Stomach smooth muscle (tissue), 2 donors: ENCODE data around the gene SYTL2.
"Not testable (repeated sequence)": the region's sequence is repeated elsewhere in the genome, so short reads cannot be mapped to it uniquely, and the experiment has no call there.

Experiments
- H3K27ac ChIP-seq: one replicate; pipeline ENCODE4 v1.7.0; 2013; ENCODE audit warnings: mild to moderate bottlenecking, low read length, inconsistent platforms
- H3K27me3 ChIP-seq, 2 donors: one replicate each; pipeline ENCODE4 v1.7.0; 2013; ENCODE audit warnings: low read length in 2 of 2; ENCODE audit not compliant: insufficient read depth in 2 of 2, control insufficient read depth in 1 of 2
- H3K36me3 ChIP-seq, 2 donors: one replicate each; pipeline ENCODE4 v1.7.0; 2013; ENCODE audit warnings: low read length in 2 of 2; ENCODE audit not compliant: control insufficient read depth in 2 of 2, insufficient read depth in 2 of 2
- H3K4me1 ChIP-seq: one replicate; pipeline ENCODE4 v1.7.0; 2013; ENCODE audit warnings: low read length; ENCODE audit not compliant: control insufficient read depth, insufficient read depth
- H3K4me3 ChIP-seq, 2 donors: one replicate each; pipeline ENCODE4 v1.7.0; 2013; ENCODE audit warnings: low read length in 2 of 2
- H3K9ac ChIP-seq, 2 donors: one replicate each; pipeline ENCODE4 v1.7.0; 2013; ENCODE audit warnings: low read length in 2 of 2, mild to moderate bottlenecking in 1 of 2
- H3K9me3 ChIP-seq, 2 donors: one replicate each; pipeline ENCODE4 v1.7.0; 2013; ENCODE audit warnings: low read length in 2 of 2; ENCODE audit not compliant: control insufficient read depth in 2 of 2
- donor health status: healthy.
- donor health status: Pancreatic carcinoma.

SYTL2 gene, protein sequence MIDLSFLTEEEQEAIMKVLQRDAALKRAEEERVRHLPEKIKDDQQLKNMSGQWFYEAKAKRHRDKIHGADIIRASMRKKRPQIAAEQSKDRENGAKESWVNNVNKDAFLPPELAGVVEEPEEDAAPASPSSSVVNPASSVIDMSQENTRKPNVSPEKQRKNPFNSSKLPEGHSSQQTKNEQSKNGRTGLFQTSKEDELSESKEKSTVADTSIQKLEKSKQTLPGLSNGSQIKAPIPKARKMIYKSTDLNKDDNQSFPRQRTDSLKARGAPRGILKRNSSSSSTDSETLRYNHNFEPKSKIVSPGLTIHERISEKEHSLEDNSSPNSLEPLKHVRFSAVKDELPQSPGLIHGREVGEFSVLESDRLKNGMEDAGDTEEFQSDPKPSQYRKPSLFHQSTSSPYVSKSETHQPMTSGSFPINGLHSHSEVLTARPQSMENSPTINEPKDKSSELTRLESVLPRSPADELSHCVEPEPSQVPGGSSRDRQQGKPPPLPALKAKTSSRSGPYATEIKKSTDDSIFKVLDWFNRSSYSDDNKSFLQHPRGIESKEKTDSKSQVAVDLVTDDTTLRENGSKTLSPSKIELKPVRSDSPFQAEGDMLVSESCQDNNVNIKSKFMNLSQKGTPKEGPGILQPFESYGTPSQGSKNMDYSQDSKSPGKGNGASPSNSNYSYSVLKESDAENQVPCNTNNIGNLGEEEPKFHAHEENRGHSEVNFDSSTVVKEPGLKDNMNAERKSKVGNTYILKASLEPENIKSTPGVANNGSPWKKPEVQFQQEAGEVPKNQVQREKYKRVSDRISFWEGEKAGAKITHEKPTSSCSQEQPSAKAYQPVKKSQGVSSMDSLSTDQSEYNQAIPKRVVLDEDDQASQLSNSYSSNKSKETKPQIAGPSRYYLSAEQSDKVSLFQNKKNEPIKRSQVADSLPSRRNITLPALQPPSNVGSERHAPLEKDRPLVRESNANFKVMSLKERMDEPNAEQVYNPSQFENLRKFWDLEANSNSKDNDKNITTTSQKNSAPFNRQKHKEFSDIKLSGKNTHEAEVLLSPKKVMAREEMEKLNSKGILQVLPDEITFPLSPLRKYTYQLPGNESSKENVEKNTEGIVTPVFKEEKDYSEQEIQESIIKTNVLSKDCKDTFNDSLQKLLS (N-terminal part only)

DNA sequence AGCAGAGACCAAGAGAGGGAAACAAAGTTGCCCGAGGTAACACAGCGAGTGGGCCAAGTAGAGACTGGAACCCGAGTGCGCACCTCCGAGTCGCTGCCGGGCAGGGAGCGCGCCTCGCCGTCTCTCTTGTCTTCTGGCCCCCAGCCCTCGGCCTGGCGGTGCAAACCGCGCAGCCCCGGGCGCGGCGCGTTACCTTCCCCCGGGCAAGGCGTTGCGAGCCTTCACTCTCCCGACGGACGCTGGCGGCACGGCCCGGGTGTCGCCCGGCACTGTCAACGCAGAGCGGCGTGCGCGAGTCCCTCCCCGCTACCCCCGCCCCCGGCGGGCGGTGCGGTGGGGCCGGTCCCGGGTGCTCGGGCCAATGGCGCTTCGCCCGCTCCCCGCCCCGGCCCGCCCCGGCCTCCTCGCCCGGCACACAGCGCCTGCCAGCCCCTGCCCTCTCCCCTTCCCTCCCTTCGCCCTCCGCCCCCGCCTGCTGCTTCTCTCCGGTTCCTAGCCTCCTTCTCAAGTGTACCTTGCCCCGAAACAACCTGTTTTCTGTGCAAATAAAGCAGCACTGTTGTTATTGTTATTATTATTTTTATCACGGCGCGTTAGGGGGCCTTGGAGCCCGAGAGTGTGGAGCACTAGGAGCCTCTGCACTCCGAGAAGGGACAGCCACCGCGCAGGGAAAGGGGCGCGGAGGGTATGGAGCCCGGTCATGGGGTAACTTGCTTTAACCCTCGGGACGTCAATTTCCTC is at the start of gene SYTL2:
Gene SYTL2, minus strand, starts transcription at position 271 of the 741 bp plus-strand sequence. CDS start 53,416 bp downstream, outside the sequence.
- Histone ChIP-seq H3K9me3 (no peaks in the 10 kb centered on the region), H3K9ac (peak within 1 kb of the TSS; percentile 69 to 72), H3K27me3 (no peaks in the 10 kb centered on the region), H3K4me1 (peaks cover 12% of the 10 kb centered on the region), H3K27ac (no peak within 1 kb of the TSS), H3K4me3 (peak within 1 kb of the TSS; percentile 79 to 93), H3K36me3 (no peaks in the 10 kb centered on the region)

DNA sequence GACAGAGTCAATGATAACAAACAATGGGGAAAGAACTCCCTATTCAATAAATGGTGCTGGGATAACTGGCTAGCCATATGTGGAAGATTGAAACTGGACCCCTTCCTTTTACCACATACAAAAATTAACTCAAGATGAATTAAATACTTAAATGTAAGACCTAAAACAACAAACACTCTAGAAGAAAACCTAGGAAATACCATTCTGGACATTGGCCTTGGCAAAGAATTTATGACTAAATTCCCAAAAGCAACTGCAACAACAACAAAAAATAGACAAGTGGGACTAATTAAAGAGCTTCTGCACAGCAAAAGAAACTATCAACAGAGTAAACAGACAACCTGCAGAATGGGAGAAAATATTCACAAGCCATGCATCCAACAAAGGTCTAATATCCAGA is 48.6 kb upstream of the SYTL2 start:
- not testable (repeated sequence) for H3K36me3 ChIP-seq, H3K4me1 ChIP-seq, H3K9ac ChIP-seq, H3K27ac ChIP-seq, H3K9me3 ChIP-seq, H3K4me3 ChIP-seq, H3K27me3 ChIP-seq

DNA sequence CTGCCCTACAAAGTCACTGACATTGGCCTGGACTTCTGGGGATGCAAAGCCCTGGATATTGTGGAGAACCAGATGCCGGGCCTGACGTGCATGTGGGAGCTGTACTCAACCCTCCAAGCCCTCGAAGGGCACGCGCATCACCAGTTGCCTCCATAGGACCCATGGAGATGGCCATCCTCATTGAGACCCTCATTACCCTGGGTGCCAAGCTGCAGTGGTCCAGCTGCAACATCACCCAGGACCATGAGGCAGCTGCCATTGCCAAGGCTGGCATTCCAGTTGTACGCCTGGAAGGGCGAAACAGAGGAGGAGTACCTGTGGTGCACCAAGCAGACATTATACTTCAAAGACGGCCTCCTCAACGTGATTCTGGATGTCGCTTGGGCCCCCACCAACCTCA is 46.2 kb upstream of the SYTL2 start:
- H3K27me3 ChIP-seq, result no peaks in the 10 kb centered on the region
- H3K9me3 ChIP-seq, result no peaks in the 10 kb centered on the region
- H3K9ac ChIP-seq, result no peak overlapping the region
- no peaks in the 10 kb centered on the region for H3K36me3 ChIP-seq
- peaks cover 9% of the 10 kb centered on the region for H3K4me1 ChIP-seq
- H3K4me3 ChIP-seq, result no peak overlapping the region
- no peak overlapping the region for H3K27ac ChIP-seq

DNA sequence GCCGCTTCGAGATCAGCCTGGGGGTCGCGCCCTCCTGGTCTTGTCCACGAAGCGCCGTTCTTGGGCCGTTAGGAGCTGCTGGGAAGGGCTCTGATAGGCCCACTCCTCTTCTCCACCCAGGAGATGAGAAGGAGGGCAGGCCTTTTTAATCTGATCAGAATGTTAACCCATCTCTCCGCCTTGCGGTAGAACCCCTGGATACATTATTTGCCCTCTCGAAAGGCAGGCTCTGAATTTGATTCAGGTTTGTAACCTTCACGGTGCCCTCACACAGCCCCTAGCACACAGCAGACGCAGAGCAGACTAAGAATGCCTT is 44.4 kb upstream of the SYTL2 start, which contains the start of gene CCDC83:
Gene CCDC83, plus strand, starts transcription at position 43 of the 316 bp plus-strand sequence. CDS start 9,741 bp downstream, outside the sequence.
- peak within 1 kb of the TSS; percentile 91 to 94 for H3K4me3 ChIP-seq
- H3K9ac ChIP-seq, result peak within 1 kb of the TSS; percentile 88 to 94
- no peaks in the 10 kb centered on the region for H3K9me3 ChIP-seq
- no peaks in the 10 kb centered on the region for H3K27me3 ChIP-seq
- H3K4me1 ChIP-seq, result peaks cover 9% of the 10 kb centered on the region
- H3K27ac ChIP-seq, result peak within 1 kb of the TSS; percentile 70
- no peaks in the 10 kb centered on the region for H3K36me3 ChIP-seq

DNA sequence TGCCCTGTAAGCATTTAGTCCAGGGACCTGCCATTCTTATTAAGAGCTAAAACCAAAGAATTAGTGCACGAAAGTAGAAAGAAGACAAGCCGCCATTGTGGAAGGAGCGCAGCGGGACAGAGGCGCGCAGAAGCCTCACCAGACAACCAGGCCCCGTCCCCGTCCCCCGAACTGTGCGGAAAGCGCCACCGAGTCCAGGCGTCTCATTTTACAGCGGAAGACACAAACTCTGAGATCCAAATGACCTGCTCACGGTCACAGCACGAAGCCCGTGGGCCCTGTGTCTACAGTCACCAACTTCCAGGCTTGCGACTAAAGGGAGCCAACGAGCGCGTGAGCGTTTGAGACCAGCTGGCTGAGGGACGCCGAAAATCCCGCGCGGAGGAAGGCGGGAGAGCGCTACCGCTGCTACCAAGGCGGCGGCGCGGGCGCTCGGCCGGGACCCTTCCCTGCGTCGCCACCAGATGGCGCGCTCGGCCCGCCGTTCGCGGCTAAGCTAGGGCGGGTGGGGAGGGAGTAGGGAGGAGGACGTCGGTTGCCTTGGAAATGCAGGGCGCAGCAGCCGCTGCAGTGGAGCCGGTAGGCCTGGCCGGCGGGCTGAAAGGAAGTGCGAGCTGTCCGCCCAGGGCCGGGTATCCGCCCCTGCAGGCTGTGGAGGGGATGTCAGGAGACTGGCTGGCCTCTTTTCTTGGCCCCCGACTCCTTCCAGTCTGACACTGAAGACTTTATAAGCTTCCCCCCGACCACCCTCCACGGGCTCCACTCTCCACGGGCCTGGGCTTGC is 43.8 kb upstream of the SYTL2 start:
- Histone ChIP-seq H3K36me3 (no peaks in the 10 kb centered on the region), H3K4me1 (peaks cover 9% of the 10 kb centered on the region), H3K27ac (peak overlapping the region; percentile 70), H3K9ac (peak overlapping the region; percentile 88 to 94), H3K27me3 (no peaks in the 10 kb centered on the region), H3K9me3 (no peaks in the 10 kb centered on the region), H3K4me3 (peak overlapping the region; percentile 91 to 94)

DNA sequence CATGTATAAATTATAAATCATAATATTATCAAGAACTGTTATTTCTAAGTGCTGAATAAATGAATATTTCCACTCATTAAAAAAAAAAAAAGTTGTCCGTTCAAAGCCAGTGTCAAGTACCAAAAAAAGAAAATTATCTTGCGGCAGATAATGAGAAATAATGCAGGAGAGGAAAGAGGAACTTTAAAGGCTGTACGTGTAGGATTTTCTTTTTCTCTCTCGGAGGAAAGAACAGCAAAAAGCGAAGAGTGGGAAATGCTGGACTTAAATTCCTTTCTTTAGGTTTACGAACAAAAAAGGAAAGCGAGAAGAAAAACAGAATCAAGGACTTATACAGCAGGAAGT is 43.2 kb upstream of the SYTL2 start:
- Histone ChIP-seq H3K4me3 (peak overlapping the region; percentile 91 to 94), H3K4me1 (peaks cover 9% of the 10 kb centered on the region), H3K27ac (peak overlapping the region; percentile 70), H3K36me3 (no peaks in the 10 kb centered on the region), H3K9me3 (no peaks in the 10 kb centered on the region), H3K27me3 (no peaks in the 10 kb centered on the region), H3K9ac (peak overlapping the region; percentile 88 to 94)

DNA sequence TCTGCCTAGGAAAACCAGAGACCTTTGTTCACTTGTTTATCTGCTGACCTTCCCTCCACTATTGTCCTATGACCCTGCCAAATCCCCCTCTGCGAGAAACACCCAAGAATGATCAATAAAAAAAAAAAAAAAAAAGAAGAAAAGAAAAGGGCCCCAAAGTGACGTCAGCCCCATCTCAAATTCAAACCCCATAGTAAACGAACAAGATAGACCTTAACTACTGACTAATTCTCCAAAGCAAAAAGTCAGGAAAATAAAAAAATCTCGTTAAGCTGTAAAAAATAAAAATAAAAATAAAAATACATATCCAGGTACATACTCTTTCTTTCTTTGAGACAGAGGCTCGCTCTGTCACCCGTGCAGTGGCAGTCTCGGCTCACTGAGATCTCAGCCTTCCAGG is 42.6 kb upstream of the SYTL2 start:
- not testable (repeated sequence) for H3K27me3 ChIP-seq, H3K36me3 ChIP-seq, H3K27ac ChIP-seq

DNA sequence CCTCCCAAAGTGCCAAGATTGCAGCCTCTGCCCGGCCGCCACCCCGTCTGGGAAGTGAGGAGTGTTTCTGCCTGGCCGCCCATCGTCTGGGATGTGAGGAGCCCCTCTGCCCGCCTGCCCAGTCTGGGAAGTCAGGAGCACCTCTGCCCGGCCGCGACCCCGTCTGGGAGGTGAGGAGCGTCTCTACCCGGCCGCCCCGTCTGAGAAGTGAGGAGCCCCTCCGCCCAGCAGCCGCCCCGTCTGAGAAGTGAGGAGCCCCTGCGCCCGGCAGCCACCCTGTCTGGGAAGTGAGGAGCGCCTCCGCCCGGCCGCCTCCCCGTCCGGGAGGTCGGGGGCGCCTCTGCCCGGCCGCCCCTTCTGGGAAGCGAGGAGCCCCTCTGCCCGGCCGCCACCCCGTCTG is 41.8 kb upstream of the SYTL2 start:
- not testable (repeated sequence) for H3K9me3 ChIP-seq, H3K27ac ChIP-seq, H3K36me3 ChIP-seq, H3K9ac ChIP-seq, H3K27me3 ChIP-seq, H3K4me3 ChIP-seq, H3K4me1 ChIP-seq

More for the DNA sequence above, 42.6 kb upstream of the SYTL2 start:
- not testable (repeated sequence) for H3K9ac ChIP-seq, H3K9me3 ChIP-seq, H3K4me1 ChIP-seq, H3K4me3 ChIP-seq

DNA sequence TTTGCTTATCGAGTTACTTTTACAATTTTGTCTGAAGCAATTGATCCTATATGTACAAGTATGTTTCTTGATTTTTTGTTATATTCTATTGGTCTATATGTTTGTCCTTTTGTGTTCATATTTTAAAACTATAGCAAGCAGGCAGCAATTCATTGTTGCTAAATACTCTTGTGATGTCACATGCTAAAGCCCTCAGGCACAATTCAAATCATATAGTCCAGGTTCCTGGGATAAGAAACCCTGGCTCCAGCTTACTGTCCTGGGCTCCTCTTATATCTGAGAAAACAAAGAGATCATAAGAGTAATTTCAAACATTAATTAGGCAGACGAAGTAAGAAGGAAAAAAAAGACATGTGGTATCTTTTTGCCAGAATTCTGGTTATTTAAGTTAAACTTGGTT is 37.6 kb upstream of the SYTL2 start:
- Histone ChIP-seq H3K9me3 (no peaks in the 10 kb centered on the region), H3K4me1 (no peaks in the 10 kb centered on the region), H3K36me3 (no peaks in the 10 kb centered on the region), H3K9ac (no peak overlapping the region), H3K27ac (no peak overlapping the region), H3K4me3 (no peak overlapping the region), H3K27me3 (no peaks in the 10 kb centered on the region)
